GM12875 (cell line): Measurements from ENCODE around the gene COL23A1.

Source experiments
- H3K4me3 ChIP-seq: one replicate; pipeline ENCODE4 v1.5.1; 2011; ENCODE audit warnings: low read depth, low read length, control low read depth
- TF ChIP-seq, protein P1 (sequence below): IDR thresholded peaks from 2 replicates; pipeline ENCODE4 v1.5.1; 2011; ENCODE audit warnings: low read depth, mild to moderate bottlenecking, control low read depth, inconsistent platforms, low read length, moderate library complexity, borderline replicate concordance; ENCODE audit not compliant: insufficient read depth

Gene COL23A1

DNA sequence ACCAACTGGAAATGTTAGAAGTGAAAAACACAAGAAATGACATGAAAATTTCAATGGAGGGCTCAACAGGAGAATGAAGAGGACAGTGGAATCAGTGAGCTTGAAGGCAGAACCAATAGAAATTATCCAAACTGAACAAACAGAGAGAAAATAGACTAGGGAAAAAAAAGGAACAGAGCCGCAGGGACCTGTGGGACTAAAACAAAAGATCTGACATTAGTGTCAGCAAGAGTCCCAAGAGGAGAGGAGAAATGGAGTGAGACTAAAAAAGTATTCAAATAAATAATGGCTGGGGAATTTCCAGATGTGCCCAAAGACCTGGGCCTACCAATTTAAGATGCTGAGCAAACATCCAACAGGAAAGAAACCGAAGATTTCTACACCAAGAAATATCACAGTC, 182.5 kb downstream of the COL23A1 start:
- TF ChIP-seq, protein P1, sequence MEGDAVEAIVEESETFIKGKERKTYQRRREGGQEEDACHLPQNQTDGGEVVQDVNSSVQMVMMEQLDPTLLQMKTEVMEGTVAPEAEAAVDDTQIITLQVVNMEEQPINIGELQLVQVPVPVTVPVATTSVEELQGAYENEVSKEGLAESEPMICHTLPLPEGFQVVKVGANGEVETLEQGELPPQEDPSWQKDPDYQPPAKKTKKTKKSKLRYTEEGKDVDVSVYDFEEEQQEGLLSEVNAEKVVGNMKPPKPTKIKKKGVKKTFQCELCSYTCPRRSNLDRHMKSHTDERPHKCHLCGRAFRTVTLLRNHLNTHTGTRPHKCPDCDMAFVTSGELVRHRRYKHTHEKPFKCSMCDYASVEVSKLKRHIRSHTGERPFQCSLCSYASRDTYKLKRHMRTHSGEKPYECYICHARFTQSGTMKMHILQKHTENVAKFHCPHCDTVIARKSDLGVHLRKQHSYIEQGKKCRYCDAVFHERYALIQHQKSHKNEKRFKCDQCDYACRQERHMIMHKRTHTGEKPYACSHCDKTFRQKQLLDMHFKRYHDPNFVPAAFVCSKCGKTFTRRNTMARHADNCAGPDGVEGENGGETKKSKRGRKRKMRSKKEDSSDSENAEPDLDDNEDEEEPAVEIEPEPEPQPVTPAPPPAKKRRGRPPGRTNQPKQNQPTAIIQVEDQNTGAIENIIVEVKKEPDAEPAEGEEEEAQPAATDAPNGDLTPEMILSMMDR: no peak
- H3K4me3 ChIP-seq: no peak overlapping the region

DNA sequence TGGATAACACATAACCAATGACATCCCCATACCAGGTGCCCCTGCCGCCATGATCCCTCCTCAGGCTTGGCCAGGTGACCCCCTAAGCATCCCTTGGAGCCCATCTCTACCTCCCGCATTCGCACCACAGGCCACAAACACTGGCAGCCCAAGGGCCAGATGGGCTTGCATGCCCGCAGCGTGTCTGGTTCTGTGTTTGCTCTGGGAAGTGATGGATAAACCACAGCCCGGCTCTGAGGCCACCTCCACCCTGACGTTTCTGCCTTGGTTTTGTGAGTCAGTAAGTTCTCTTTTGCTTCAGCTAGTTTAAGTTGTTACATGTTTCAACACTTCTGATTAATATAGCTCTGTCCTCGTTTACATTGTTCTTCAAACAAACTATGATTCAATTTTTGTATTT, 185.2 kb downstream of the COL23A1 start:
- no peak overlapping the region for H3K4me3 ChIP-seq
- TF ChIP-seq, protein P1: no peak

DNA sequence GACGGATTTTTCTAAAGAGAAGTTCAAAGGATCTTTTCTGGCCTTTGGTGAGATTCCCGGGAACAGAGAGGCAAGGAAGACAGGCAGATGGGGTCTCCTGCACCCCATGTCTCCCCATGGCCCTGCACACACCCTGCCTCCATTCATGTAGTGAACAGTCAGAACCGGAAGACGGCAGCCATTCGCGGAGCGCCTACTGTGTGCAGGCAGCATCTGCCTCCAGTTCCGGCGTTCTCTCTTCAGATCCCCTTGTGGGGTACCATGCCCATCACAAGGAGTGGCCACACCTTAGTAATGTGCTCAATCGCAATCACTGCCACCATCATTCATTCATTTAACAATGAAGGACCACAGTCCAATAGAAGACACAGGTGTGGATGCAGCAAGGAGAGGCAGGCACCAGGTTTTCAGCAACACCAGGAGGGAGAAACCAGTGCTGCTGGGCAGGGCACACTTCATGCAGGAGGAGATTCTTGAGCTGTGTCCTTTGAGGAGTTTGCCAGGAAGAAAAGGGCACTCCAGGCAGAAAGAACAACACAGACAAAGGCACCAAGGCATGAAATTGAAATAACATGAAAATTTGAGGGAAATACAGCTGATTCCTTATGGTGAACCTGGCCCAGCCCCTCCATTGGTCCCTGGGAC, 186.1 kb downstream of the COL23A1 start:
- H3K4me3 ChIP-seq: no peak overlapping the region
- TF ChIP-seq, protein P1: no peak

DNA sequence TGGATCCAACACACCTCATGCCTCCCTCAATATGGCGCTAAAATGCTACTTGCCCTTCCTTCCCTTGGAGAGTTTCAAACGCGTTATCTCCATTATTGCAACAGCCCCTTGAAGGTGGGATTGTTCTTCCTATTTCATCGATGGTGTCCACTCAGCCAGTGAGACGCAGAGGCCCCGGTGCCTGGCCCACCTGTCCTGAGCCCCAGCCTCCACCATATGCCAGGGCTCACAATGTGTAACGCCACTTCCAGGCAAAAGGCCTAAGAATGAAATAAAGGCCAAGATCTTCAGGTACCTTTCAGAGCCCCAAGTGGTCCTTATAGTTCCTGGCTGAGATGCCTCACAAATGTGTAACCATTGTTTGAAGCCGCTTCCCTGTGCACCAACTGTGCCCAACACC, 186.8 kb downstream of the COL23A1 start:
- TF ChIP-seq, protein P1: no peak
- no peak overlapping the region for H3K4me3 ChIP-seq

DNA sequence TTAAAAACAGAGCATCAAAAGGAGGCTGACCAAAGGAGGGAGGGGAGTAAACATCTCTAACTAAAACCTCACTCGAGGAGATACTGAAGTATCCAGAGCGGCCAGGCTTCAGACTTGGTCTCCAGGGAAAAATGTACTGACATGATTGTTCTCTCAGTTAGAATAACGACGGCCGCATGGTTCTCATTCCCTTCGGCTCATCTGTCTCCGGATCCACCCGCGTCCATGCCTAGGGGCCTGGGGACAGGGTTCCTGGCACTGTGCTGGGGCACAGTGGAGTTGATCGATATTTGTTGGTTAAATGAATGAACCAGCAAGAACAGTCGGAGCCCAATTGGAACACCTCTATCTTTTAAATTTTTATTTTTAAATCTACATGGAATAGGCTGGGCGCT, 190.5 kb downstream of the COL23A1 start:
- TF ChIP-seq, protein P1: no peak
- H3K4me3 ChIP-seq: no peak overlapping the region

DNA sequence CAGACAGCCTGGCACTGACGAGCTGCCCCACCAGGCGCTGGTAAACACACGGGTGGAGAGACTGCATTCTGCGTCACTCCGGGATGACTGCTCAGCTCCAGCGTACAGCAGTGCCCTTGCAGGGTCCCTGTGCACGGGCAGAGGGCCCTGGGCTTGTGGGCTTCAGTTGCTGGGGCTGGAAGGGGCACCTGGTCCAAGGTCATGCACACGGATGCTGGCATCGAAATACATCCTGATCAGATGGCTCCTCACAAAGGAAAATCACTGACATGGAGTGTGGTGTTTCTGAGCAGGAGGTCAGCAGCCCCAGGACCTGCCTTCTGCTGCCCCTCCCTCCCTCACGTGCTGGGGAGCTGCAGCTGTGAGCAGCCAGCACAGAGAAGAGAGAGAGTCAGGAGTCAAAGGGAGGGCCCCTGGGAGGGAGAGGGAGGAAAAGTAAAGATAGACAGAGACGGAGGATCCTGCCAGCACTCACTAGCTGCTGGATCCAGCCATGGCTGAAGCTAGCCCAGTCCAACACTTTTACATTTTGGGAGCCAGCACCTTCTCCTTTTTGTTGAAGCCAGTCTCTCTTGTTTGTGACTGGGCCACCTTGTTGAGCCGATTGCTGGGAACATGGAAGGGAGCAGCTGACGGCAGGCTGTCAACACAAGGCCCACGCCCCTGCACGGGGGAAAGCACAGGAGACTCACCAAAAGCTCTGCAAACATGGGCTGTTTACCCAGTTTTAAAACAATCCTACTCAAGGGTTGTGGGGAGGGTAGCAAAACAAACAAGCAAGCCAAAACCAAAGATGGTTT, 191.1 kb downstream of the COL23A1 start:
- no peak overlapping the region for H3K4me3 ChIP-seq
- TF ChIP-seq, protein P1: no peak
